ENCODE results near the gene ARHGEF19. TPM values are rescaled to one million over a fixed set of nuclear protein-coding genes. Genes with fewer than 3 reads are reported as not detected.

ARHGEF19 gene
- total RNA-seq, 1 experiment from 2014 or later: 38.5 TPM

GRCh38 chr1:16150508-16150907 lies 61.9 kb downstream of the ARHGEF19 start:
- H3K27ac ChIP-seq: peak overlapping the region; percentile 60
- intact Hi-C loops (cut with micrococcal nuclease; ENCODE audit: unreplicated experiment): no loop called here
- H2AFZ ChIP-seq: no peak overlapping the region
- BruUV-seq (replicated peaks): no TSS peak
- DNase-seq: no peak
- peak overlapping the region; percentile 86 for H3K4me3 ChIP-seq
- no peak for TF ChIP-seq CTCF (conservative IDR thresholded peaks at IDR 0.05)
- no peak for TF ChIP-seq EZH2 (IDR thresholded peaks at IDR 0.05; ENCODE audit: low read depth)
- H3K36me3 ChIP-seq (ENCODE audit: low read depth): peaks cover 60% of the 10 kb centered on the region
- peaks cover 81% of the 10 kb centered on the region for H3F3A ChIP-seq (ENCODE audit: insufficient read depth, low read depth)
- no peaks in the 10 kb centered on the region for H3K27me3 ChIP-seq (ENCODE audit: insufficient read depth, low read depth)
- H3K9me3 ChIP-seq (ENCODE audit: insufficient read depth, low read depth): no peaks in the 10 kb centered on the region
- H3K4me2 ChIP-seq: peak overlapping the region; percentile 96
- POLR2A ChIA-PET (ENCODE audit: unreplicated experiment): interaction anchor here (0.5 to 0.6 kb wide), 3 partner anchors 13 to 67 kb away, joined by 3 to 10 read pairs (median 7); no protein-coding TSS in a partner anchor
- H3K79me2 ChIP-seq (ENCODE audit: low read depth): peaks cover 99% of the 10 kb centered on the region
- peaks cover 66% of the 10 kb centered on the region for H3K4me1 ChIP-seq (replicated peaks; ENCODE audit: insufficient read depth)
- CTCF ChIA-PET: interaction anchor here (1.0 kb wide), 1 partner anchor 72 kb away, joined by 12 read pairs; no protein-coding TSS in a partner anchor
- H3K9me2 ChIP-seq (ENCODE audit: insufficient read depth): no peaks in the 10 kb centered on the region
- peaks cover 55% of the 10 kb centered on the region for H4K20me1 ChIP-seq (ENCODE audit: insufficient read depth)

- ChIA-PET CTCF (no interaction called here), POLR2A (ENCODE audit: unreplicated experiment) (interaction anchor here (0.6 kb wide), 1 partner anchor 28 kb away, joined by 7 read pairs; no protein-coding TSS in a partner anchor)
- Histone ChIP-seq H3F3A (ENCODE audit: insufficient read depth, low read depth) (peaks cover 87% of the 10 kb centered on the region), H3K27me3 (ENCODE audit: insufficient read depth, low read depth) (no peaks in the 10 kb centered on the region), H3K4me1 (replicated peaks; ENCODE audit: insufficient read depth) (peaks cover 69% of the 10 kb centered on the region), H3K9me3 (ENCODE audit: insufficient read depth, low read depth) (no peaks in the 10 kb centered on the region), H4K20me1 (ENCODE audit: insufficient read depth) (peaks cover 55% of the 10 kb centered on the region), H3K79me2 (ENCODE audit: low read depth) (peaks cover 97% of the 10 kb centered on the region), H2AFZ (no peak overlapping the region), H3K36me3 (ENCODE audit: low read depth) (peaks cover 60% of the 10 kb centered on the region), H3K4me3 (peak overlapping the region; percentile 86; the same call in 1 of the 2 replicates), H3K4me2 (peak overlapping the region; percentile 96), H3K27ac (peak overlapping the region; percentile 60), H3K9me2 (ENCODE audit: insufficient read depth) (no peaks in the 10 kb centered on the region)
- no peak for DNase-seq
- intact Hi-C loops (cut with micrococcal nuclease; ENCODE audit: unreplicated experiment): loop anchor here (5.0 to 10.0 kb wide), 3 partner anchors 355 to 625 kb away; partner anchors contain the start of genes CASP9, DNAJC16 and PLEKHM2
- no peak for TF ChIP-seq CTCF (conservative IDR thresholded peaks at IDR 0.05)
- TF ChIP-seq EZH2 (IDR thresholded peaks at IDR 0.05; ENCODE audit: low read depth): no peak
- BruUV-seq (replicated peaks): no TSS peak
Observed at GRCh38 chr1:16149702-16150488, 62.6 kb downstream of the ARHGEF19 start.

GRCh38 chr1:16149146-16149545 lies 63.3 kb downstream of the ARHGEF19 start:
- peaks cover 56% of the 10 kb centered on the region for H3K36me3 ChIP-seq (ENCODE audit: low read depth)

More at GRCh38 chr1:16149146-16149545, 63.3 kb downstream of the ARHGEF19 start:
- peaks cover 48% of the 10 kb centered on the region for H4K20me1 ChIP-seq (ENCODE audit: insufficient read depth)
- ChIA-PET POLR2A (ENCODE audit: unreplicated experiment) (no interaction called here), CTCF (no interaction called here)
- H3K27me3 ChIP-seq (ENCODE audit: insufficient read depth, low read depth): no peaks in the 10 kb centered on the region
- no TSS peak for BruUV-seq (replicated peaks)
- intact Hi-C loops (cut with micrococcal nuclease; ENCODE audit: unreplicated experiment): loop anchor here (5.0 to 10.0 kb wide), 3 partner anchors 354 to 624 kb away; partner anchors contain the start of genes CASP9, DNAJC16 and PLEKHM2
- H3F3A ChIP-seq (ENCODE audit: insufficient read depth, low read depth): peaks cover 88% of the 10 kb centered on the region
- H3K79me2 ChIP-seq (ENCODE audit: low read depth): peaks cover 97% of the 10 kb centered on the region
- H3K4me3 ChIP-seq: peak overlapping the region; percentile 86
- H3K9me3 ChIP-seq (ENCODE audit: insufficient read depth, low read depth): no peaks in the 10 kb centered on the region
- no peak for DNase-seq
- no peak for TF ChIP-seq CTCF (conservative IDR thresholded peaks at IDR 0.05)
- no peak for TF ChIP-seq EZH2 (IDR thresholded peaks at IDR 0.05; ENCODE audit: low read depth)
- H2AFZ ChIP-seq: no peak overlapping the region
- H3K9me2 ChIP-seq (ENCODE audit: insufficient read depth): no peaks in the 10 kb centered on the region
- peak overlapping the region; percentile 60 for H3K27ac ChIP-seq
- H3K4me1 ChIP-seq (replicated peaks; ENCODE audit: insufficient read depth): peaks cover 77% of the 10 kb centered on the region
- H3K4me2 ChIP-seq: peak overlapping the region; percentile 96
